HCT116 (cell line): Measurements from ENCODE around the gene CCNK. TPM values are rescaled to one million over a fixed set of nuclear protein-coding genes. Genes with fewer than 3 reads are reported as not detected.

Experiments used
- ATAC-seq: fragments of 200-7000 bp; cut with Tn5 transposase; 2 replicates; pipeline ENCODE4 v1.9.1; 2020; ENCODE audit warnings: mild to moderate bottlenecking, moderate library complexity
- BruUV-seq: library from RNA; stranded (reverse); fragments of 400-500 nt; replicated peaks from 2 replicates; lab custom pipeline; 2021; lab: Mats Ljungman, UMichigan
- CTCF ChIA-PET: fragments of 300-600 bp; sonication (Branson Sonifier 250); formaldehyde crosslinking; loops from one replicate; lab custom pipeline; 2021; ENCODE audit warnings: antibody characterized with exemption; lab: Charles Lee
- POLR2A ChIA-PET: fragments of 300-600, 350-600 bp; sonication (Branson Sonifier 250); formaldehyde crosslinking; loops from one replicate; lab custom pipeline; 2021; ENCODE audit warnings: antibody characterized with exemption; lab: Charles Lee
- RAD21 ChIA-PET, 2 experiments: fragments of 300-600 bp; sonication (Branson Sonifier 250); formaldehyde crosslinking; loops; one replicate each; lab custom pipeline; 2023; ENCODE audit warnings: low total read pairs in 2 of 2; ENCODE audit not compliant: uncharacterized antibody in 2 of 2, unreplicated experiment in 2 of 2, low non-redundant PET in 1 of 2; lab: Charles Lee
- DNase-seq: peaks from one replicate; pipeline ENCODE4 v3.0.0-alpha.2; 2010; ENCODE audit warnings: low read depth, low spot score
- H2AFZ ChIP-seq: fragments of 200-600 bp; shearing (Covaris generic), sonication (generic); 2 replicates; pipeline ENCODE4 v1.6.1; 2017; ENCODE audit warnings: low read depth, mixed run types, mixed read lengths, antibody characterized with exemption, low read length; ENCODE audit not compliant: poor library complexity, severe bottlenecking
- H3K27ac ChIP-seq: 2 replicates; pipeline ENCODE4 v1.5.1; 2012; ENCODE audit warnings: low read depth, low read length
- H3K27me3 ChIP-seq: fragments of 200-600 bp; sonication (generic); 2 replicates; pipeline ENCODE4 v1.6.1; 2016; ENCODE audit warnings: mixed run types, low read length, mixed read lengths; ENCODE audit not compliant: insufficient read depth
- H3K36me3 ChIP-seq, 2 experiments: fragments of 200-500 bp in 1 of 2; fragments of 200-600 bp in 1 of 2; sonication (Bioruptor generic) in 1 of 2; sonication (generic) in 1 of 2; 2 replicates each; pipeline versions ENCODE4 v1.5.1 to v1.6.1; 2014 to 2016; ENCODE audit warnings: low read length in 2 of 2, inconsistent platforms in 1 of 2, mixed read lengths in 1 of 2, mixed run types in 1 of 2; ENCODE audit not compliant: insufficient read depth in 2 of 2, control insufficient read depth in 1 of 2
- H3K4me1 ChIP-seq, 2 experiments: fragments of 200-600 bp in 1 of 2; sonication (generic) in 1 of 2; 2 replicates each; pipeline versions ENCODE4 v1.5.1 to v1.6.1; 2012 to 2017; ENCODE audit warnings: low read length in 2 of 2, inconsistent platforms in 1 of 2, mild to moderate bottlenecking in 1 of 2, mixed read lengths in 1 of 2, mixed run types in 1 of 2, moderate library complexity in 1 of 2; ENCODE audit not compliant: insufficient read depth in 2 of 2, control insufficient read depth in 1 of 2
- H3K4me2 ChIP-seq: fragments of 200-600 bp; sonication (generic); 2 replicates; pipeline ENCODE4 v1.6.1; 2017; ENCODE audit warnings: mixed run types, low read length, mixed read lengths
- H3K4me3 ChIP-seq, 2 experiments: fragments of 200-600 bp in 1 of 2; sonication (generic) in 1 of 2; replicated peaks in 1 of 2; 2 replicates each; pipeline ENCODE4 v1.5.1; 2011 to 2016; ENCODE audit warnings: low read length in 2 of 2, control low read depth in 1 of 2, low read depth in 1 of 2, mild to moderate bottlenecking in 1 of 2, mixed read lengths in 1 of 2, mixed run types in 1 of 2
- H3K79me2 ChIP-seq: fragments of 200-600 bp; sonication (generic); 2 replicates; pipeline ENCODE4 v1.6.1; 2017; ENCODE audit warnings: mild to moderate bottlenecking, mixed run types, low read length, moderate library complexity, mixed read lengths; ENCODE audit not compliant: insufficient read depth
- H3K9ac ChIP-seq: fragments of 200-600 bp; sonication (generic); 2 replicates; pipeline ENCODE4 v1.6.1; 2016; ENCODE audit warnings: low read length, mixed read lengths
- H3K9me2 ChIP-seq: fragments of 200-600 bp; sonication (generic), shearing (Covaris generic); 2 replicates; pipeline ENCODE4 v1.6.1; 2017; ENCODE audit warnings: mixed run types, mild to moderate bottlenecking, moderate library complexity; ENCODE audit not compliant: insufficient read depth
- H3K9me3 ChIP-seq, 2 experiments: fragments of 200-500 bp in 1 of 2; fragments of 200-600 bp in 1 of 2; sonication (Bioruptor generic) in 1 of 2; sonication (generic) in 1 of 2; 2 replicates each; pipeline ENCODE4 v1.6.1; 2014 to 2017; ENCODE audit warnings: low read length in 2 of 2, mixed read lengths in 2 of 2, inconsistent platforms in 1 of 2, low read depth in 1 of 2, mild to moderate bottlenecking in 1 of 2, mixed run types in 1 of 2, moderate library complexity in 1 of 2; ENCODE audit not compliant: control insufficient read depth in 1 of 2, insufficient read depth in 1 of 2
- H4K20me1 ChIP-seq: fragments of 200-600 bp; sonication (generic), shearing (Covaris generic); 2 replicates; pipeline ENCODE4 v1.6.1; 2017; ENCODE audit warnings: mixed run types, mild to moderate bottlenecking, moderate library complexity; ENCODE audit not compliant: insufficient read depth
- CEBPB ChIP-seq: IDR thresholded peaks from 2 replicates; pipeline ENCODE4 v1.6.1; 2012; ENCODE audit warnings: low read depth
- EGR1 ChIP-seq: IDR thresholded peaks from 2 replicates; pipeline ENCODE4 v1.6.1; 2012; ENCODE audit warnings: low read depth
- ELF1 ChIP-seq: IDR thresholded peaks from 2 replicates; pipeline ENCODE4 v1.6.1; 2012; ENCODE audit warnings: low read depth, borderline replicate concordance
- EZH2 ChIP-seq: fragments of 200-600 bp; sonication (generic); IDR thresholded peaks from 2 replicates; pipeline ENCODE4 v1.6.1; 2017; ENCODE audit warnings: antibody characterized with exemption, mixed run types
- EZH2phosphoT487 ChIP-seq: fragments of 200-600 bp; IDR thresholded peaks from 2 replicates; pipeline ENCODE4 v1.6.1; 2018; ENCODE audit warnings: antibody characterized with exemption, borderline replicate concordance
- JUND ChIP-seq: IDR thresholded peaks from 2 replicates; pipeline ENCODE4 v1.6.1; 2012
- POLR2AphosphoS5 ChIP-seq: IDR thresholded peaks from 2 replicates; pipeline ENCODE4 v1.6.1; 2011; ENCODE audit warnings: mild to moderate bottlenecking, low read depth, low read length, moderate library complexity
- SP1 ChIP-seq: IDR thresholded peaks from 2 replicates; pipeline ENCODE4 v1.6.1; 2012; ENCODE audit warnings: low read depth
- SRF ChIP-seq: IDR thresholded peaks from 2 replicates; pipeline ENCODE4 v1.6.1; 2012; ENCODE audit warnings: low read depth
- YY1 ChIP-seq: IDR thresholded peaks from 2 replicates; pipeline ENCODE4 v1.6.1; 2011; ENCODE audit warnings: low read length, low read depth, moderate library complexity, mild to moderate bottlenecking; ENCODE audit not compliant: insufficient replicate concordance; ENCODE audit errors: extremely low read depth
- ZFX ChIP-seq: fragments of 450-650 bp; IDR thresholded peaks from 2 replicates; pipeline ENCODE4 v1.6.1; 2017
- ZNF274 ChIP-seq: fragments of 200-500 bp; sonication (Bioruptor generic); IDR thresholded peaks from 2 replicates; pipeline ENCODE4 v1.6.1; 2014; ENCODE audit warnings: mild to moderate bottlenecking, low read depth, low read length, inconsistent platforms
- intact Hi-C: fragments of 100-400 bp; cut with micrococcal nuclease; formaldehyde crosslinking; loops from 2 replicates; pipeline ENCODE4 v1.10.0; 2022
- total RNA-seq: library from RNA; stranded (reverse); gene quantifications from one replicate; pipeline ENCODE4 v1.2.1, GENCODE V29; 2021; ENCODE audit not compliant: unreplicated experiment
- TF ChIP-seq, protein P1 (sequence below), 3 experiments: fragments of 200-600 bp in 1 of 3; sonication (generic) in 1 of 3; IDR thresholded peaks in 2 of 3; conservative IDR thresholded peaks in 1 of 3; 2 replicates each; pipeline ENCODE4 v1.5.1; 2012 to 2017; ENCODE audit warnings: low read depth in 2 of 3, low read length in 2 of 3, antibody characterized with exemption in 1 of 3, borderline replicate concordance in 1 of 3, control low read depth in 1 of 3, mild to moderate bottlenecking in 1 of 3, mixed read lengths in 1 of 3, mixed run types in 1 of 3, moderate library complexity in 1 of 3; ENCODE audit not compliant: insufficient read depth in 1 of 3
- TF ChIP-seq, protein P2 (sequence below): IDR thresholded peaks from 2 replicates; pipeline ENCODE4 v1.6.1; 2012; ENCODE audit warnings: low read depth
- TF ChIP-seq, protein P3 (sequence below): IDR thresholded peaks from 2 replicates; pipeline ENCODE4 v1.6.1; 2011; ENCODE audit warnings: mild to moderate bottlenecking, low read length, moderate library complexity; ENCODE audit not compliant: insufficient replicate concordance; ENCODE audit errors: extremely low read depth

CCNK gene
- total RNA-seq, 1 experiment from 2014 or later: 68.2 TPM

DNA sequence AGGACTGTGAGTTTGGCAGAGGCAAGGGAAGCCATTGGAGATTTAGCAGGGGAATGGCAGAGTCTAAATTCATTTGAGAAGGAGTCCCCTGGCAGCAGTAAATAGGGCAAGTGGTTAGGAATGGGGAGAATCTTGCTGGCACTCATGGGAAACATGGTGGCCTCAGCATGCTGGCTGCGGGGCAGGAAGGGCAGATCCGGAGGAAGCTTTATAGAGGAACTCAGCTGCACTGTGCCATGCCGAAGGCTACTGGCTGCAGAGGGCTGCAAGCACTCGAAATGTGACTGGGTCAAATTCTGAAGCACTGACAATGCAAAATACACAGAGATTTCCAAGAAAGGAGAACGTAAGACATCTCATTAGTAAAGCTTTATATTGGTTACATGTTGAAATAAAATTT, 23.9 kb downstream of the CCNK start:
- BruUV-seq: TSS peak; percentile 12
- Histone ChIP-seq H4K20me1 (no peaks in the 10 kb centered on the region), H3K79me2 (no peaks in the 10 kb centered on the region), H3K27me3 (no peaks in the 10 kb centered on the region), H3K9me3 (no peaks in the 10 kb centered on the region), H3K36me3 (peaks cover 37 to 69% of the 10 kb centered on the region in 2 experiments), H3K9me2 (no peaks in the 10 kb centered on the region), H3K4me2 (no peak overlapping the region), H2AFZ (no peak overlapping the region), H3K4me3 (no peak overlapping the region), H3K4me1 (no peaks in the 10 kb centered on the region), H3K9ac (no peak overlapping the region), H3K27ac (no peak overlapping the region)
- ChIA-PET CTCF (no interaction called here), POLR2A (no interaction called here), RAD21 (no interaction called here)
- ATAC-seq (no peak), DNase-seq (no peak)
- intact Hi-C loops: no loop called here
- TF ChIP-seq SRF (no peak), POLR2AphosphoS5 (no peak), ELF1 (no peak), JUND (no peak), YY1 (no peak), ZNF274 (no peak), SP1 (no peak), ZFX (no peak), EGR1 (no peak), EZH2phosphoT487 (no peak), EZH2 (no peak), CEBPB (no peak)
- TF ChIP-seq, protein P1, sequence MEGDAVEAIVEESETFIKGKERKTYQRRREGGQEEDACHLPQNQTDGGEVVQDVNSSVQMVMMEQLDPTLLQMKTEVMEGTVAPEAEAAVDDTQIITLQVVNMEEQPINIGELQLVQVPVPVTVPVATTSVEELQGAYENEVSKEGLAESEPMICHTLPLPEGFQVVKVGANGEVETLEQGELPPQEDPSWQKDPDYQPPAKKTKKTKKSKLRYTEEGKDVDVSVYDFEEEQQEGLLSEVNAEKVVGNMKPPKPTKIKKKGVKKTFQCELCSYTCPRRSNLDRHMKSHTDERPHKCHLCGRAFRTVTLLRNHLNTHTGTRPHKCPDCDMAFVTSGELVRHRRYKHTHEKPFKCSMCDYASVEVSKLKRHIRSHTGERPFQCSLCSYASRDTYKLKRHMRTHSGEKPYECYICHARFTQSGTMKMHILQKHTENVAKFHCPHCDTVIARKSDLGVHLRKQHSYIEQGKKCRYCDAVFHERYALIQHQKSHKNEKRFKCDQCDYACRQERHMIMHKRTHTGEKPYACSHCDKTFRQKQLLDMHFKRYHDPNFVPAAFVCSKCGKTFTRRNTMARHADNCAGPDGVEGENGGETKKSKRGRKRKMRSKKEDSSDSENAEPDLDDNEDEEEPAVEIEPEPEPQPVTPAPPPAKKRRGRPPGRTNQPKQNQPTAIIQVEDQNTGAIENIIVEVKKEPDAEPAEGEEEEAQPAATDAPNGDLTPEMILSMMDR (IDR thresholded peaks at IDR 0.05 in 2 of 3, conservative IDR thresholded peaks at IDR 0.05 in 1 of 3; ENCODE audit: borderline replicate concordance in 1 of 3, insufficient read depth in 1 of 3, low read depth in 2 of 3, low read length in 2 of 3): no peak
- TF ChIP-seq, protein P2, sequence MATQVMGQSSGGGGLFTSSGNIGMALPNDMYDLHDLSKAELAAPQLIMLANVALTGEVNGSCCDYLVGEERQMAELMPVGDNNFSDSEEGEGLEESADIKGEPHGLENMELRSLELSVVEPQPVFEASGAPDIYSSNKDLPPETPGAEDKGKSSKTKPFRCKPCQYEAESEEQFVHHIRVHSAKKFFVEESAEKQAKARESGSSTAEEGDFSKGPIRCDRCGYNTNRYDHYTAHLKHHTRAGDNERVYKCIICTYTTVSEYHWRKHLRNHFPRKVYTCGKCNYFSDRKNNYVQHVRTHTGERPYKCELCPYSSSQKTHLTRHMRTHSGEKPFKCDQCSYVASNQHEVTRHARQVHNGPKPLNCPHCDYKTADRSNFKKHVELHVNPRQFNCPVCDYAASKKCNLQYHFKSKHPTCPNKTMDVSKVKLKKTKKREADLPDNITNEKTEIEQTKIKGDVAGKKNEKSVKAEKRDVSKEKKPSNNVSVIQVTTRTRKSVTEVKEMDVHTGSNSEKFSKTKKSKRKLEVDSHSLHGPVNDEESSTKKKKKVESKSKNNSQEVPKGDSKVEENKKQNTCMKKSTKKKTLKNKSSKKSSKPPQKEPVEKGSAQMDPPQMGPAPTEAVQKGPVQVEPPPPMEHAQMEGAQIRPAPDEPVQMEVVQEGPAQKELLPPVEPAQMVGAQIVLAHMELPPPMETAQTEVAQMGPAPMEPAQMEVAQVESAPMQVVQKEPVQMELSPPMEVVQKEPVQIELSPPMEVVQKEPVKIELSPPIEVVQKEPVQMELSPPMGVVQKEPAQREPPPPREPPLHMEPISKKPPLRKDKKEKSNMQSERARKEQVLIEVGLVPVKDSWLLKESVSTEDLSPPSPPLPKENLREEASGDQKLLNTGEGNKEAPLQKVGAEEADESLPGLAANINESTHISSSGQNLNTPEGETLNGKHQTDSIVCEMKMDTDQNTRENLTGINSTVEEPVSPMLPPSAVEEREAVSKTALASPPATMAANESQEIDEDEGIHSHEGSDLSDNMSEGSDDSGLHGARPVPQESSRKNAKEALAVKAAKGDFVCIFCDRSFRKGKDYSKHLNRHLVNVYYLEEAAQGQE: no peak
- TF ChIP-seq, protein P3, sequence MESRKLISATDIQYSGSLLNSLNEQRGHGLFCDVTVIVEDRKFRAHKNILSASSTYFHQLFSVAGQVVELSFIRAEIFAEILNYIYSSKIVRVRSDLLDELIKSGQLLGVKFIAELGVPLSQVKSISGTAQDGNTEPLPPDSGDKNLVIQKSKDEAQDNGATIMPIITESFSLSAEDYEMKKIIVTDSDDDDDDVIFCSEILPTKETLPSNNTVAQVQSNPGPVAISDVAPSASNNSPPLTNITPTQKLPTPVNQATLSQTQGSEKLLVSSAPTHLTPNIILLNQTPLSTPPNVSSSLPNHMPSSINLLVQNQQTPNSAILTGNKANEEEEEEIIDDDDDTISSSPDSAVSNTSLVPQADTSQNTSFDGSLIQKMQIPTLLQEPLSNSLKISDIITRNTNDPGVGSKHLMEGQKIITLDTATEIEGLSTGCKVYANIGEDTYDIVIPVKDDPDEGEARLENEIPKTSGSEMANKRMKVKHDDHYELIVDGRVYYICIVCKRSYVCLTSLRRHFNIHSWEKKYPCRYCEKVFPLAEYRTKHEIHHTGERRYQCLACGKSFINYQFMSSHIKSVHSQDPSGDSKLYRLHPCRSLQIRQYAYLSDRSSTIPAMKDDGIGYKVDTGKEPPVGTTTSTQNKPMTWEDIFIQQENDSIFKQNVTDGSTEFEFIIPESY: no peak
